Ishikawa (cell line): ENCODE data around the gene SNED1.

Source experiments
- CEBPB ChIP-seq: IDR thresholded peaks from 2 replicates; pipeline ENCODE4 v1.6.1; 2012
- CREB1 ChIP-seq: IDR thresholded peaks from 2 replicates; pipeline ENCODE4 v1.6.1; 2012; ENCODE audit warnings: low read depth
- EGR1 ChIP-seq: IDR thresholded peaks from 2 replicates; pipeline ENCODE4 v1.6.1; 2012
- EP300 ChIP-seq: IDR thresholded peaks from 2 replicates; pipeline ENCODE4 v1.6.1; 2012; ENCODE audit warnings: borderline replicate concordance
- FOXM1 ChIP-seq: IDR thresholded peaks from 2 replicates; pipeline ENCODE4 v1.6.1; 2012; ENCODE audit warnings: low read depth, borderline replicate concordance
- MAX ChIP-seq: IDR thresholded peaks from 2 replicates; pipeline ENCODE4 v1.6.1; 2012
- NFIC ChIP-seq: IDR thresholded peaks from 2 replicates; pipeline ENCODE4 v1.6.1; 2012
- RAD21 ChIP-seq: IDR thresholded peaks from 2 replicates; pipeline ENCODE4 v1.6.1; 2012; ENCODE audit warnings: low read depth
- REST ChIP-seq: IDR thresholded peaks from 2 replicates; pipeline ENCODE4 v1.6.1; 2012; ENCODE audit warnings: low read depth, mild to moderate bottlenecking
- TAF1 ChIP-seq: IDR thresholded peaks from 2 replicates; pipeline ENCODE4 v1.6.1; 2012; ENCODE audit warnings: low read depth, mild to moderate bottlenecking
- TCF12 ChIP-seq: IDR thresholded peaks from 2 replicates; pipeline ENCODE4 v1.6.1; 2012; ENCODE audit warnings: low read depth
- TEAD4 ChIP-seq: IDR thresholded peaks from 2 replicates; pipeline ENCODE4 v1.6.1; 2012
- USF1 ChIP-seq: IDR thresholded peaks from 2 replicates; pipeline ENCODE4 v1.6.1; 2012
- YY1 ChIP-seq: IDR thresholded peaks from 2 replicates; pipeline ENCODE4 v1.6.1; 2012; ENCODE audit warnings: low read depth
- ZBTB7A ChIP-seq: IDR thresholded peaks from 2 replicates; pipeline ENCODE4 v1.6.1; 2012; ENCODE audit warnings: low read depth

SNED1 gene

GRCh38 chr2:240960971-240961876 lies 37.2 kb upstream of the SNED1 start:
- TF ChIP-seq RAD21: no peak

GRCh38 chr2:240961910-240962299 lies 36.5 kb upstream of the SNED1 start:
- TF ChIP-seq MAX: no peak
- TF ChIP-seq TEAD4: no peak

- no peak for TF ChIP-seq FOXM1
- TF ChIP-seq CREB1: no peak
- TF ChIP-seq EP300: no peak
- TF ChIP-seq NFIC: no peak
- no peak for TF ChIP-seq EGR1
- TF ChIP-seq TAF1: no peak
- TF ChIP-seq TEAD4: no peak
Observed at GRCh38 chr2:240962300-240963064, 35.9 kb upstream of the SNED1 start.

- TF ChIP-seq NFIC: no peak
- TF ChIP-seq REST: no peak
- TF ChIP-seq FOXM1: no peak
- TF ChIP-seq EP300: no peak
- no peak for TF ChIP-seq EGR1
- no peak for TF ChIP-seq TCF12
- no peak for TF ChIP-seq CEBPB
- TF ChIP-seq YY1: no peak
- TF ChIP-seq RAD21: no peak
- TF ChIP-seq MAX: no peak
Observed at GRCh38 chr2:240963065-240963867, 35.2 kb upstream of the SNED1 start.

- 0 out of 2 replicates have a peak, but pooled peaks have one; percentile 4 for TF ChIP-seq RAD21
- no peak for TF ChIP-seq MAX
Observed at GRCh38 chr2:240963868-240964703, 34.3 kb upstream of the SNED1 start.

GRCh38 chr2:240964704-240965295 lies 33.6 kb upstream of the SNED1 start:
- no peak for TF ChIP-seq ZBTB7A
- TF ChIP-seq RAD21: no peak
- TF ChIP-seq MAX: no peak
- TF ChIP-seq NFIC: no peak
- no peak for TF ChIP-seq TAF1
- no peak for TF ChIP-seq EGR1
- TF ChIP-seq REST: no peak
- no peak for TF ChIP-seq TEAD4
- TF ChIP-seq USF1: no peak
- TF ChIP-seq YY1: no peak
- no peak for TF ChIP-seq FOXM1
- no peak for TF ChIP-seq TCF12
- TF ChIP-seq CEBPB: no peak
- no peak for TF ChIP-seq EP300
- no peak for TF ChIP-seq CREB1
